ENCODE measurements around the gene TCHP.

- TF ChIP-seq CTCF (IDR thresholded peaks at IDR 0.05) (no peak), POLR2A (IDR thresholded peaks at IDR 0.05) (no peak), POLR2AphosphoS5 (IDR thresholded peaks at IDR 0.05) (no peak)
Observed at GRCh38 chr12:109905301-109905700, 5.2 kb downstream of the TCHP start.
